ENCODE data around the gene AGTRAP.
A peak's percentile ranks its signal among the peaks of the same experiment; 100 is the strongest.

AGTRAP gene

GRCh38 chr1:11764519-11764918 lies 28.6 kb downstream of the AGTRAP start:
- no peak for DNase-seq

- no peak for DNase-seq
Measured at GRCh38 chr1:11765661-11766428, 29.9 kb downstream of the AGTRAP start.

- no peak for DNase-seq
Measured at GRCh38 chr1:11766429-11766776, 30.5 kb downstream of the AGTRAP start.

GRCh38 chr1:11767922-11768704 lies 32.2 kb downstream of the AGTRAP start:
- no peak for DNase-seq

- DNase-seq, result no peak
Measured at GRCh38 chr1:11768821-11769220, 32.9 kb downstream of the AGTRAP start.

- no peak for DNase-seq
Measured at GRCh38 chr1:11769274-11769673, 33.3 kb downstream of the AGTRAP start.

- DNase-seq, result no peak
Measured at GRCh38 chr1:11770011-11770410, 34.1 kb downstream of the AGTRAP start.

- DNase-seq, result no peak
Measured at GRCh38 chr1:11771481-11772043, 35.6 kb downstream of the AGTRAP start.

- DNase-seq, result peak; percentile 14
Measured at GRCh38 chr1:11772458-11772857, 36.5 kb downstream of the AGTRAP start.

GRCh38 chr1:11774753-11775152 lies 38.8 kb downstream of the AGTRAP start:
- no peak for DNase-seq

- DNase-seq, result no peak
Measured at GRCh38 chr1:11777658-11778322, 41.9 kb downstream of the AGTRAP start.

GRCh38 chr1:11778336-11778735 lies 42.4 kb downstream of the AGTRAP start:
- DNase-seq, result no peak

GRCh38 chr1:11778844-11779623 lies 43.1 kb downstream of the AGTRAP start:
- DNase-seq, result no peak

GRCh38 chr1:11779715-11780379 lies 43.9 kb downstream of the AGTRAP start:
- no peak for DNase-seq

GRCh38 chr1:11780380-11781147 lies 44.6 kb downstream of the AGTRAP start:
- no peak for DNase-seq

- no peak for DNase-seq
Measured at GRCh38 chr1:11781297-11781696, 45.4 kb downstream of the AGTRAP start.

- no peak for DNase-seq
Measured at GRCh38 chr1:11782127-11782708, 46.3 kb downstream of the AGTRAP start.

- no peak for DNase-seq
Measured at GRCh38 chr1:11783556-11783955, 47.6 kb downstream of the AGTRAP start.

- no peak for DNase-seq
Measured at GRCh38 chr1:11784256-11784992, 48.5 kb downstream of the AGTRAP start.
